Erythroblast (primary cell): ENCODE results near the gene MYO1D.

Experiments used
- DNase-seq, 2 experiments: peaks; one replicate each; lab custom pipeline; 2025; lab: John Stamatoyannopoulos, UW
- GATA1 ChIP-seq: IDR thresholded peaks from 2 replicates; pipeline ENCODE4 v1.6.1; 2011; ENCODE audit warnings: low read depth, mild to moderate bottlenecking, control low read depth, low read length, moderate library complexity
- POLR2A ChIP-seq: IDR thresholded peaks from 2 replicates; pipeline ENCODE4 v1.6.1; 2011; ENCODE audit warnings: mild to moderate bottlenecking, low read length

Gene MYO1D

GRCh38 chr17:32484628-32485027 is 392.3 kb downstream of the MYO1D start:
- no peak for TF ChIP-seq GATA1
- TF ChIP-seq POLR2A, result no peak
- DNase-seq, result no peak

- TF ChIP-seq GATA1 (no peak), POLR2A (no peak)
- DNase-seq, result no peak
Measured at GRCh38 chr17:32484041-32484461, 392.9 kb downstream of the MYO1D start.

- TF ChIP-seq GATA1, result no peak
- TF ChIP-seq POLR2A, result no peak
- peak; percentile 37 to 38 for DNase-seq
Measured at GRCh38 chr17:32483451-32484019, 393.4 kb downstream of the MYO1D start.

GRCh38 chr17:32482568-32483320 is 394.2 kb downstream of the MYO1D start:
- no peak for DNase-seq
- TF ChIP-seq GATA1, result no peak

GRCh38 chr17:32481193-32481592 is 395.7 kb downstream of the MYO1D start:
- no peak for DNase-seq

GRCh38 chr17:32479074-32479617 is 397.8 kb downstream of the MYO1D start:
- TF ChIP-seq POLR2A (no peak), GATA1 (no peak)
- no peak for DNase-seq

More at GRCh38 chr17:32481193-32481592, 395.7 kb downstream of the MYO1D start:
- no peak for TF ChIP-seq POLR2A
- no peak for TF ChIP-seq GATA1

GRCh38 chr17:32477220-32477619 is 399.7 kb downstream of the MYO1D start:
- TF ChIP-seq GATA1 (no peak), POLR2A (no peak)
- DNase-seq, result no peak

- DNase-seq, result no peak
- TF ChIP-seq GATA1 (no peak), POLR2A (no peak)
Measured at GRCh38 chr17:32475258-32475657, 401.7 kb downstream of the MYO1D start.

GRCh38 chr17:32471652-32472051 is 405.3 kb downstream of the MYO1D start:
- no peak for TF ChIP-seq GATA1
- no peak for TF ChIP-seq POLR2A
- no peak for DNase-seq

- DNase-seq, result no peak
- TF ChIP-seq GATA1 (no peak), POLR2A (no peak)
Measured at GRCh38 chr17:32470405-32471167, 406.3 kb downstream of the MYO1D start.

- no peak for TF ChIP-seq POLR2A
- no peak for TF ChIP-seq GATA1
- DNase-seq, result no peak
Measured at GRCh38 chr17:32467949-32468348, 409.0 kb downstream of the MYO1D start.

- TF ChIP-seq GATA1 (no peak), POLR2A (no peak)
- DNase-seq, result no peak
Measured at GRCh38 chr17:32464374-32464773, 412.6 kb downstream of the MYO1D start.

GRCh38 chr17:32463304-32463703 is 413.6 kb downstream of the MYO1D start:
- TF ChIP-seq GATA1 (no peak), POLR2A (no peak)
- DNase-seq, result no peak

- TF ChIP-seq POLR2A (no peak), GATA1 (no peak)
- DNase-seq, result peak; percentile 71 to 83
Measured at GRCh38 chr17:32461853-32462617, 414.9 kb downstream of the MYO1D start.
